HG02798 (cell line): ENCODE measurements around the gene OBP2A.
"Not testable (repeated sequence)": the region's sequence is repeated elsewhere in the genome, so short reads cannot be mapped to it uniquely, and the experiment has no call there.

ENCODE experiments used
- ATAC-seq: cut with Tn5 transposase; IDR thresholded peaks from one replicate; pipeline ENCODE4 v1.9.1; 2021; ENCODE audit warnings: mild to moderate bottlenecking; ENCODE audit not compliant: unreplicated experiment, poor library complexity

OBP2A gene

GRCh38 chr9:135549478-135550343, 3.8 kb downstream of the OBP2A start:
- not testable (repeated sequence) for ATAC-seq

DNA sequence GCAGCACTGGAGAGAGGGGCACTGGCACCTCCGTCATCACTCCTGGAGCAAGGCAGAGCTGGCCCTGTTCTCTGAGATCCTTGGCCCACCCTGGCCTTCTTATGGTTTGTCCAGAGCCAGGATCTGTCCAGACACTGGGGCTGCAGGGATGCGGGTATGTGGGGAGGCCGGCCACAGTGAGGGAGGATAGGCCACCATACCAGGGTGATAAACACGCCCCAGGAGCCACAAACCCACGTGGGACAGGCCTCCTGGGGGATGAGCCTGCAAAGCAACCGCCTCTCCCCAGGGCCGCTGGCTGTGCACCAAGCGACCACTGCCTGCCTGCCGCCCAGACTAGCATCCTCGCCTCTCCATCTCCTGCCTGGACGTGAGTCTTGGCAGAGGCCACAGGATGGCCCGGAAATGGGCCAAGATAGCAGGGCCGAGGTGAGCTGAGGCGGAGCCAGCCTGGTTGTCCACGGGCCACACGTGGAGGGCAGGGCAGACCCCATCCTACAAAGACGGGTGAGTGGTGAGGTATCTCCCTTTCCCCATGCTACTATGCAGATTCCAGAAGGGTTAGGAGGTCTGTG, 4.5 kb downstream of the OBP2A start:
- ATAC-seq, result no peak

GRCh38 chr9:135551031-135551430, 5.1 kb downstream of the OBP2A start:
- ATAC-seq, result no peak

GRCh38 chr9:135551456-135551855, 5.5 kb downstream of the OBP2A start:
- ATAC-seq, result no peak

DNA sequence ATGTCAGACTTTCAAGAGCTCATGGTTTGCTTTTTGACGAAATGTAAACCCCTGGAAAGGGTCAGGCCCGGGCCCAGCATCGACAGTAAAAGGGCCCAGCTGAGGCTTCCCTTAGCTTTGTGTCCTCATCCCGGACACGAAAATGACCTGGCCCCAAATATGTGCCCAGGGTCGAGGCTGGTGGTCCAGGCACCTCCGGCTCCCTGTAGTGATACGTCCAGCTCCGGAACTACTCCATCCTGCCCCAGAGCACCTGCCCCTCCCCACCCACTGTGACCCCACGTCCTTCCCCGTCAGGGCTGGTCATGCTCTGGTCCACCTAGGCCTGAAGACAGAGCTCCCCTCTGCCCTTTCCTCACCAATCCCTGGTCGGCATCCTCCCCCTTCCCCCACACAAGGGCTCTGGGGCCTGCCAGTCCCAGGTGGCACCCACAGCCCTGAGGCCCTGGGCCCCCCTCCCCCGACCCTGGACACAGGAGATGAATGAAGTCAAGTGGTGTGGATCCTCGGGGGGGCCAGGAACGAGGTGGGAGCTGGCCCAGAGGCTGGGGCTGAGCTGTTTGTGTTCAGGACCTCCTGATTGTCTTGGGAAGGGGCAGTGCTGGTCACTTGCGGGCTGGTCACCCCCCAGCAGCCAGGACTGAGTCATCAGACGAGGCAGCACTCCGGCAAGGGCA, 6.2 kb downstream of the OBP2A start:
- ATAC-seq, result no peak

GRCh38 chr9:135552698-135553171, 6.8 kb downstream of the OBP2A start:
- no peak for ATAC-seq

DNA sequence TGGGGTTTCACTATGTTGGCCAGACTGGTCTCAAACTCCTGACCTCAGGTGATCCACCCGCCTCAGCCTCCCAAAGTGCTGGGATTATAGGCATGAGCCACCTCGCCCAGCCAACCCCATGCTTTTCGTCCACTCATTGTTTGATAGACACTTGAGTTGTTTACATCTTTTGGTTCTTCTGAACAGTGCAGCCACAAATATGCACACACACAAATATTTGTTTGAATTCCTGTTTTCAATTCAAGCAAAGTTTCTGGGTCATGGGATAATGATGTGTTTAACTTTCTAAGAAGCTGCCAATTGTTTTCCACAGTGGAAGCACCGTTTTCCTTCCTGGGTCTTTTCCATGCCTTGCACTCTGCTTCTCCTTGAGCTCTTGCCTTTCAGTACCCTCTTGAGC, 8.8 kb downstream of the OBP2A start:
- no peak for ATAC-seq

GRCh38 chr9:135555203-135555602, 9.3 kb downstream of the OBP2A start:
- ATAC-seq, result no peak

GRCh38 chr9:135555910-135556309, 10.0 kb downstream of the OBP2A start:
- no peak for ATAC-seq

GRCh38 chr9:135559606-135560005, 13.7 kb downstream of the OBP2A start:
- ATAC-seq, result no peak

DNA sequence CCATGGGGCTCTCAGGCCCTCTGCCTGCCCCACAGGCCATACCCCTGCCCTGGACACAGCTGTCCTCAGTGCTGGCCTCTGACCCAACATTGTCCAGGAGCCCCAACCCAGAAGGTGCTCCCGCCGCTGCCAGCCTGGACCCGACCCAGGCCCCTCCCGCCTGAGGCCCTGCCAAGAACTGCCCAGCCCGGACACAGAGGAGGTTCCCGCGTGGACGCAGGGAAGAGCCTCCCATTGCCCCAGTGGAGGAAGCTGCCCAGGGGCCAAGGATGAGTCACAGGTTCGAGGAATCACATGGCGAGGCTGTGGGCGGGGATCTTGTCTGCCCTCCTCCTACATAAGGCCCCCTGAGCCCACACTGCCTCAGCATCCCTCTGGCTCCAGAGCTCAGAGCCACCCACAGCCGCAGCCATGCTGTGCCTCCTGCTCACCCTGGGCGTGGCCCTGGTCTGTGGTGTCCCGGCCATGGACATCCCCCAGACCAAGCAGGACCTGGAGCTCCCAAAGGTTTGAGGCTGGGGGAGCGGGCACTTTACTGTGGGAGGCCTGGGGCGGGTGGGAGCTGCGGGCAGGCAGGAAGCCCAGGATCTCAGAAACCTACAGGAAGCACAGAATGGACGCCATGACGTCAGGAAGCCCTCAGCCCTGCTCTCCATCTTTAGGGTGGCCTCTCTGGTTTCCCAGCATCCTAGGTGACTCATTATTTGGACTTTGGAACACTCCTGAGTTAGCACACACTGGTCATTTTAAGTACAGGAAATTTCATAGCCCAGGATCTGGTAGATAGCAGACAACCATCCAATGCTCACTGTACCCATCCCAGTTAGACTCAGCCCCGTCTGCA, 15.7 kb downstream of the OBP2A start, which contains the start of gene PAEP:
Gene PAEP (plus strand): TSS at position 366 of the 844 bp plus-strand sequence.
- no peak for ATAC-seq

DNA sequence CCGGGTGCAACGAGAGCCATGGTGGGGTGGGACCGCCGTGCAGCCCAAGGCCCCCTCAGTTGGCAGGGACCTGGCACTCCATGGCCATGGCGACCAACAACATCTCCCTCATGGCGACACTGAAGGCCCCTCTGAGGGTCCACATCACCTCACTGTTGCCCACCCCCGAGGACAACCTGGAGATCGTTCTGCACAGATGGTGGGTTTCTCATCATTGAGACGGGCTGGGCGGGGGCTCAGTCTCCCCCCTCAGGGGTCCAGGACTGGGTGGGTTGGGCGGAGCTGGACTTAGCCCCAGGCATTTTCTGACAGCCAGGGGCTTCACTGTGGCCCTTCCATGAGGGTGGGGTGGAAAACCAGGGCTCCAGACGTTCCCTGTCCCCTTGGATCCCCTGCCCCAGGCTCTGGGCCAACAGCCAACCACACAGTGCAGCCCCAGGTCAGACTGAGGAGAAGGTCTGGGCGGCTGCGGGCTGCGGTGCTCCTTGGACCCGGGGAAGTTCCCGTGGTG, 16.4 kb downstream of the OBP2A start:
- ATAC-seq, result no peak

GRCh38 chr9:135563039-135563476, 17.1 kb downstream of the OBP2A start:
- ATAC-seq, result no peak

DNA sequence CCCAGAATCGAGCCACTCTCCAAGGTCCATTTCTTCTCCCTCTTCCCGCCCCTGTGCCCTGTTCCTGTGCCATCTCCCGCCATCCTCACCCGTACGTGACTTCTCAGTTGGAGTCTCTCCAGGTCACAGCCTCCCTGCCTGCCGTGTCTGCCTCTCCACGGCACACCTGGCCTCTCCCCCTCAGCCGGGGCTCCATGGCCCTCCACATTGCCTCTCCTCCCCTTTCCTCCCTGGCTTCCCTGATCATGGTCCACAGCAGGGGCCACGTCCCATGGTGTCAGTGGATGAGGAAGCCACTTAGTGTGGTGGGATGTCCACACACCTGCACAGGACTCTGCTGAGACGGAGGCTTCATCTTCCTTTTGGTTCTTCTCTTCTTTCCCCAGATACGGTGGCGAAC, 17.9 kb downstream of the OBP2A start:
- ATAC-seq, result no peak

DNA sequence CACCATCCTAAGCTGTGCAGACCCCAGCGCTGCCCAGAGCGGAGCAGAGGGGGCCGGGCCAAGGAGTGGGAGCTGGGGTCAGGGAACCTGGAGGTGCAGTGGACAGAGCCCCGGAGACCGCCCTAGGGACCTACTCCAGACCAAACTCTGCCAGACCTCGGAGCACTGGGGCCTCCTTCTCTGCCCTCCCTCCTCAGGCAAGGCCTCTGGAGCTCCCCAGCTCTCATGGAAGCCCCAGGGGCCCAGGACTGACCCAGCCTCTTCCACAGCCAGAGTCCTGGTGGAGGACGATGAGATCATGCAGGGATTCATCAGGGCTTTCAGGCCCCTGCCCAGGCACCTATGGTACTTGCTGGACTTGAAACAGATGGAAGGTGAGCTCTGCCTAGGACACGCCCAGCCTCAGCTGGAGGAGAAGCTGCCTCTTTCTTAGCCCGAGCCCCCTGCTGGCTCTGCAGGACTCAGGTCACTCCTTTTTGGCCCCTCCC, 19.3 kb downstream of the OBP2A start:
- no peak for ATAC-seq

DNA sequence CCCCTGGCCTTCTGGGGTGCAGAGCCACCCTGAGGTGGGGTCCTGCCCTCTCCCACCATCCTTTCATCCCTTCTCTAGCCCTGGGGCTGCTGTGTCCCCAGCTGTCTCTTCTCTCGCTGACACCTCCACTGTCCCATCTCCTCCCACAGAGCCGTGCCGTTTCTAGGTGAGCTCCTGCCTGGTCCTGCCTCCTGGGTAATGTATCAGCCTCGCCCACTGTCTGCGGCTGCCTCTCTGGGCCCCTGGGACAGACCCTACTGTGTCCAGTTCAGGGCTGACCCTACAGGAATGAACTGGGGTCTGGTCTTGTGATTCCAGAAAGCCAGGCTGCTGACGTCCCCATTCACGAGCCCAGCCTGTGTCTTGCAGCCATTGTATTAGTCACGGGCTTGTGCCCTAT, 19.7 kb downstream of the OBP2A start:
- no peak for ATAC-seq

GRCh38 chr9:135566552-135566951, 20.6 kb downstream of the OBP2A start:
- no peak for ATAC-seq

DNA sequence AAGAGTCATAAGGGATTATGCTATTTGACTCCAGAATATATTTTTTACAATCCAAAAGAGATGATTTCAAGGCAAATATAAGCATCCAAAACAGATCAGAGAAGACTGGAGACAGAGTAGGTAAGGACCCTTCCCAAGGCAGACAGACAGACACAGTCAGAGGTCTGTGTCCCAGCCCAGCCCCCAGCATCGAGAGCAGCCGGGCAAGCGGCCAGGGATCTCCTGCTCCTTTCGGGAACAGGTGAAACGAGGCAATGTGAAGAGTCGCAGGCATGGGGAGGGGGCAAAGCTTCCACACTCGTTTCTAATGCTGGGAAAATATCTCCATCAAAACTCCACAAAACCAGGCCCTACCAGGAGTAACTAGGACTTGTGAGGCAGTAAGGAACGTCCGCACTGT, 21.4 kb downstream of the OBP2A start:
- no peak for ATAC-seq

GRCh38 chr9:135568026-135568425, 22.1 kb downstream of the OBP2A start:
- ATAC-seq, result no peak

- ATAC-seq, result no peak
Observed at GRCh38 chr9:135570456-135570855, 24.5 kb downstream of the OBP2A start.
